ENCODE data around the gene GALNT9. TPM values are rescaled to one million over a fixed set of nuclear protein-coding genes. Genes with fewer than 3 reads are reported as not detected.
"Not testable (repeated sequence)": the region's sequence is repeated elsewhere in the genome, so short reads cannot be mapped to it uniquely, and the experiment has no call there.

GALNT9 gene
- polyA plus RNA-seq, 4 donors: 6.2 to 10.4 (median 8.2) TPM

GRCh38 chr12:132204063-132204792, 125.2 kb downstream of the GALNT9 start:
- DNase-seq (ENCODE audit: low read depth in 4 of 4, low spot score in 3 of 4): no peak

DNA sequence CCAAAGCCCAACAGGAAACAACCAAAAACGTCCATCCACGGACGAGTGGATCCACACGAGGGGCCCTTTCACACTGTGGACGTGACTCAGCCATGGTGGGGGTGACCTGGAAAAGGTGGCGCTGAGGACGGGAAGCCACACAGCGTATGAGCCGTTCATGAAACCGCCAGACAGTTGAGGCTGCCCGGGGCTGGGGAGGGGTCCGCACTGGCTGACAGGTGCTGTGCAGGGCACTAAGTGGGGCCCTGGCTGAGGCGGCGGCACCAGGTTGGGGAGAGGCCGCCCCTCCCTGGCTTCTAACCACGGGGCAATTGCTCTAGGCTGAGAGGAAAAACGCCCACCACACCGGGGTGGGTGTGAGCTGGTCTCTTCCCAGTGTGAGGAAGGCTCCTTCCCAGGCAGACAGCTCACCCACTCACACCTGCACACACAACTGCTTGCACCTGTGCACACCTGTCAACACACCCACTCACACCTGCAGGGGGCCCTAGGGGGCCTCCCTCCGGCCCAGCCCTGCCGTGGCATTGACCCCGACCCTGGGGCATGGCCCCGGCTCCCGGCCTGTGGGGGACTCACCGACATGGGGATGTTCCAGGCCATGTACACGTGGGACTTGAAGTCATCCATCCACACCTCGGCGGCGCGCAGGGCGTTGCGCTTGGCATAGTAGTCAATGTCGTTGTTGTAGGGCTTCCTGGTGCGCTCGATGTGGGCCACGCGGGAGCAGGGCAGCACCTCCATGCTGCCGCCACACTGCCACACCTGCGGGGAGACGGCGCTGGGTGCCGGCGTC, 126.3 kb downstream of the GALNT9 start:
- DNase-seq (ENCODE audit: low read depth in 4 of 4, low spot score in 3 of 4): no peak

DNA sequence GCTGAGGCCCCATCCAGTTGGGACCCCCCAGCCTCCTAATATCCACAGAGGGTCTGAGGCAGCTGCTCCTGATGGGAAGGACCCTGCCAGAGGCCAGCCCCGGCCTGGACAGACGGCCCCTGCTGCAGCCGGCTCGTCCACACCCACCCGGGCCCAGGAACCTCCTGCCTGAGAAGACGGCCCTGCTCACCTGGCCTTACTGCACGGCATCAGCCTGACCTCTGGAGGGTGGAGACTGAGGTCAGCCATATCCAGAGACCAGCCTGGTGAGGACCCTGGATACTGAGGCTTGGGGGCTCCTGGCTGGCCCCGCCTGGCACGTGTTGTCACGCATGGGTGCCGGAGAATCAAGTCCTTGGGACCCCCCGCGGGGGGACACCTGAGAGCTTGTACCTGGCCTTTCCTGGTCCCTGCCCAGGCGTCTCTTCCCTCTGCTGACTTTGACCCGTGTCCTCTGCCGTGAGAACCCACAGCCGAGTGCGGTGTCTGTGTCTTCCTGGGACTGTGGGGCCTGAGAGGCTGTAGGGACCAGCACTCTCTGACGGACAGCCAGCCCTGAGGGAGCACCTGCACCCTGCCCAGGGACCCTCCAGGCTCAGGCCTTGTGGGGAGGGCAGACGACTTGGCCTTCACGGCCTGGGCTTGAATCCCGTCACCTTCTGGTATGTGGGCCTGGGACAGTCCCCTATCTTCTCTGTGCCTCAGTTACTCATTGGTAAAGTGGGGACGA, 127.8 kb downstream of the GALNT9 start:
- no peak for DNase-seq (ENCODE audit: low read depth in 4 of 4, low spot score in 3 of 4)

GRCh38 chr12:132200800-132201199, 128.6 kb downstream of the GALNT9 start:
- DNase-seq (ENCODE audit: low read depth in 4 of 4, low spot score in 3 of 4): no peak

GRCh38 chr12:132199526-132200319, 129.7 kb downstream of the GALNT9 start:
- no peak for DNase-seq (ENCODE audit: low read depth in 4 of 4, low spot score in 3 of 4)

DNA sequence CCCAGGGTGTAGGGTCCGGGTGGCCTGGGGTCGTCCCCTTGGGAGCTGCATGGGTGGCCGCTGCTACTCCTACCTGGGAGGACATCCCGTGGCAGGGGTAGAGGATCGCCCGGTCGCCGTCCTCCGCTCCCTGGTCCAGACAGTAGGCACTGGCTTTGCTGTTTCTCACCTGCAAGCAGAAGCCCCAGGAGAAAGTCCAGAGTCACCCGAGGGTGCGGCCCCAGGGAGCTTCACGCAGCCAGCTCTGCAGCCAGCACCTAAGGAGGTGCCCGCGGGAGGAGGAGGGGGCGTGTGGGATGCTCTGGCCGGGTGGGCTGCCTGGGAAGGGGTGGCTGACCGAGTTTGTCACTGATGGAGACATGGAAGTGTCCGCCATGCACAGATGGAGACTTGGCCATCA, 130.3 kb downstream of the GALNT9 start:
- no peak for DNase-seq (ENCODE audit: low read depth in 4 of 4, low spot score in 3 of 4)

GRCh38 chr12:132197581-132198354, 131.6 kb downstream of the GALNT9 start:
- no peak for DNase-seq (ENCODE audit: low read depth in 4 of 4, low spot score in 3 of 4)

- no peak for DNase-seq (ENCODE audit: low read depth in 4 of 4, low spot score in 3 of 4)
Measured at GRCh38 chr12:132196873-132197390, 132.5 kb downstream of the GALNT9 start.

DNA sequence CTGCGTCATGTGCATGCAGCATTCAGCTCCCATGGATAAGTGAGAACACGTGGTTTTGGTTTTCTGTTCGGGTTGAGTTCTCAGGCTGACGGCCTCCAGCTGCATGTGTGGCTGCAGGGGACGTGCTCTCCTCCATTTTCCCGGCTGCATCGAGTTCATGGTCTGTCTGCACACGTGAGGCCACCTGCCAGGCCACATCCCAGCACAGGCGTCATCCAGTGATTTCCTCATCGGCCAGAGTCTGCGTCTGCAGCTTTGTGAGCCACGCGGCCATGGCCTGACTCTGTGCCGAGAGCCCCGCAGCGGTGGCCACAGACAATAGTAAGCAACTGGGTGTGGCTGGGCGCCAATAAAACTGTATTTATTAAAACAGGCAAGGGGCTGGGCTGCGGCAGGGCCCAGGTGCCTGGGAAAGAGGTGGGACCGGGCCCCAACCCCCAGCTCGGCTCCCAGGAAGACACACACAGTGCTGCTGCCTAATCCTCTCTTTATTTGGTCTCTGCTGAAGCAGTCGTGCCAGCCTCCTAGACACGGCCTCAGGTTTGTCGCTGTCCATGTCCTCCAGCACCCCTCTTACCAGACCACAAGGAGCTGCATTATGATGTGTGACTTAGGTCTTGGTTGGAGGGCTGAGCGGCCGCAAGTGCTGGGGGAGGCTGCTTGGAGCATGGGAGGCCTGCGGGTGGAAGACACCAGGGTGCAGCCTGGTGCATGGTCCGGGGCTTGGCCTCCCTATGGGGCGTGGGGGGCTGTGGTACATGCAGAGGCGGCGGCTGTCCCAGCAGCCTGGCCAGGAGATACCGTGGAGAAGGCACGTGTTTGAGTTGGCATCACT, 133.1 kb downstream of the GALNT9 start:
- no peak for DNase-seq (ENCODE audit: low read depth in 4 of 4, low spot score in 3 of 4)

DNA sequence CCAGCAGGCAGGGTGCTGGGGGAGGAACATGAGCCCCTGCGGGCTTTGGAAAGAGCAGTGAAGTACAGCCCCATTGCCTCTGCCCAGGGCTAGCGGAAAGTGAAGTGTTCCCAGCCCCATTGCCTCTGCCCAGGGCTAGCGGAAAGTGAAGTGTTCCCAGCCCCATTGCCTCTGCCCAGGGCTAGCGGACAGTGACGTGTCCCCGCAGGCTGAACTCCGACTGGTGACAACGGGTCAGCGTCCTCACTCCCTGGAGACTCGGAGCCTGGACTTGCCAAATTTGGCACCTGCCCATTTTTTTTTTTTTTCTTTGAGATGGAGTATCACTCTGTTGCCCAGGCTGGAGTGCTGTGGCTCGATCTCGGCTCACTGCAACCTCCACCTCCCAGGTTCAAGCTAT, 134.1 kb downstream of the GALNT9 start:
- DNase-seq (ENCODE audit: low read depth in 4 of 4, low spot score in 3 of 4): not testable (repeated sequence)

GRCh38 chr12:132194556-132194955, 134.8 kb downstream of the GALNT9 start:
- DNase-seq (ENCODE audit: low read depth in 4 of 4, low spot score in 3 of 4): no peak

GRCh38 chr12:132194056-132194455, 135.3 kb downstream of the GALNT9 start:
- no peak for DNase-seq (ENCODE audit: low read depth in 4 of 4, low spot score in 3 of 4)

GRCh38 chr12:132191715-132192553, 137.5 kb downstream of the GALNT9 start:
- DNase-seq (ENCODE audit: low read depth in 4 of 4, low spot score in 3 of 4): no peak

- no peak for DNase-seq (ENCODE audit: low read depth in 4 of 4, low spot score in 3 of 4)
Measured at GRCh38 chr12:132190834-132191500, 138.4 kb downstream of the GALNT9 start.

DNA sequence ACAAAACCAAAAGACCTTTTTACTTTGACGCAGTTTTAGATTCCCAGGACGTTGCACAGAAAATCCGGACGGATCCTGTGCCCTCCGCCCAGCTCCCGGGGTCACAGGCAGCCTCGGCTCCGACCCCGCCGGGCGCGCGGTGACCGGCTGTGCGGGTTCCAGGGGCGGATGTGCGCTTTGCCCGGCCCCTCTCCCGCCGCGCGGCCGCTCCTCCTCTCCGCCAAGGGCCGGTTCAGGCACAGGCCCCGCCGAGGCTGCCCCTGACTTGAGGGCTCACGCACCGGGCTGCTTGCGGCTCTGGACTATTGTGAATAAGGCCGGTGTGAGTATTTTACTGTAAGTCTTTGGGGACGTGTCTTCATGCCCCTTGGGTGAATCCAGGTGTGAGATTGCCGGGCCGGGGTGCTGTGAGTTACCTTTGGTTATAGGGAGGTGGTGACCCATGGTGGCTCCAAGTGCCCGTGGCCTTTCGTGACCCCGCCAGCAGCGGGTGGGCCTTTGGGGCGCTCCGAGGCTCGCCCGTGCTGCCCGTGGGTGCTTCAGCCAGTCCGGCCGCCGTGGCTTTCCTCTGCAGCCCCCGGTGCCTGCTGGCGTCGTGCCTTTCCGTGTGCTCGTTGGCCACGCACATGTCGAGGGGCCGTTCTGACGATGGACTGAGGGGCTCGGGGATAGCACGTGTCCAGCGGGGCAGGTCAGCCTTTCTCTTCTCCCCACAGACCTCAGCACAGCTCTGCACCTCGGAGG, 139.2 kb downstream of the GALNT9 start:
- no peak for DNase-seq (ENCODE audit: low read depth in 4 of 4, low spot score in 3 of 4)

GRCh38 chr12:132189378-132190011, 139.9 kb downstream of the GALNT9 start:
- DNase-seq (ENCODE audit: low read depth in 4 of 4, low spot score in 3 of 4): peak in 2 of 4 donors; percentile 60 to 62

Data from left renal pelvis (tissue), 4 donors.